NCI-H1436 (cell line): Measurements from ENCODE around the gene LAMA2.
"Not testable (repeated sequence)": the region's sequence is repeated elsewhere in the genome, so short reads cannot be mapped to it uniquely, and the experiment has no call there.

Experiments
- DNase-seq: peaks from one replicate; lab custom pipeline; 2025; lab: John Stamatoyannopoulos, UW

The LAMA2 gene

GRCh38 chr6:129124347-129124746, 241.4 kb downstream of the LAMA2 start:
- DNase-seq, result no peak

- DNase-seq, result no peak
Measured at GRCh38 chr6:129130106-129130505, 247.2 kb downstream of the LAMA2 start.

- no peak for DNase-seq
Measured at GRCh38 chr6:129130959-129131681, 248.2 kb downstream of the LAMA2 start.

GRCh38 chr6:129133770-129134192, 250.8 kb downstream of the LAMA2 start:
- no peak for DNase-seq

GRCh38 chr6:129134535-129134934, 251.6 kb downstream of the LAMA2 start:
- no peak for DNase-seq

GRCh38 chr6:129135451-129135850, 252.5 kb downstream of the LAMA2 start:
- DNase-seq, result no peak

- no peak for DNase-seq
Measured at GRCh38 chr6:129136751-129137150, 253.8 kb downstream of the LAMA2 start.

GRCh38 chr6:129138739-129139405, 255.9 kb downstream of the LAMA2 start:
- no peak for DNase-seq

- no peak for DNase-seq
Measured at GRCh38 chr6:129140526-129140925, 257.6 kb downstream of the LAMA2 start.

GRCh38 chr6:129141499-129141898, 258.6 kb downstream of the LAMA2 start:
- DNase-seq, result no peak

- DNase-seq, result no peak
Measured at GRCh38 chr6:129146902-129147301, 264.0 kb downstream of the LAMA2 start.

- no peak for DNase-seq
Measured at GRCh38 chr6:129150507-129150906, 267.6 kb downstream of the LAMA2 start.

GRCh38 chr6:129153257-129153656, 270.3 kb downstream of the LAMA2 start:
- no peak for DNase-seq

GRCh38 chr6:129159242-129159641, 276.3 kb downstream of the LAMA2 start:
- DNase-seq, result not testable (repeated sequence)

GRCh38 chr6:129162605-129163004, 279.7 kb downstream of the LAMA2 start:
- DNase-seq, result no peak

- no peak for DNase-seq
Measured at GRCh38 chr6:129163551-129163950, 280.6 kb downstream of the LAMA2 start.

GRCh38 chr6:129164032-129164431, 281.1 kb downstream of the LAMA2 start:
- DNase-seq, result no peak

GRCh38 chr6:129172279-129172995, 289.5 kb downstream of the LAMA2 start:
- not testable (repeated sequence) for DNase-seq

- no peak for DNase-seq
Measured at GRCh38 chr6:129175066-129175465, 292.1 kb downstream of the LAMA2 start.

GRCh38 chr6:129177801-129178200, 294.9 kb downstream of the LAMA2 start:
- DNase-seq, result no peak

GRCh38 chr6:129179283-129179682, 296.3 kb downstream of the LAMA2 start:
- no peak for DNase-seq

- no peak for DNase-seq
Measured at GRCh38 chr6:129181001-129181400, 298.1 kb downstream of the LAMA2 start.

GRCh38 chr6:129183187-129183591, 300.3 kb downstream of the LAMA2 start:
- no peak for DNase-seq
